Nephron (organoid): ENCODE results near the gene DNLZ.

Experiments used
- H3K27ac Mint-ChIP-seq, 3 experiments: 2 replicates each; pipeline ENCODE4 v1.8.0; 2020; ENCODE audit warnings: mixed read lengths in 3 of 3, mild to moderate bottlenecking in 2 of 3, moderate library complexity in 1 of 3
- H3K27me3 Mint-ChIP-seq: 2 replicates; pipeline ENCODE4 v1.8.0; 2021; ENCODE audit warnings: low read depth, mild to moderate bottlenecking, moderate library complexity, mixed read lengths
- H3K36me3 Mint-ChIP-seq: 2 replicates; pipeline ENCODE4 v1.8.0; 2020; ENCODE audit warnings: low read depth, mixed read lengths
- H3K4me1 Mint-ChIP-seq: 2 replicates; pipeline ENCODE4 v1.8.0; 2020; ENCODE audit warnings: mixed read lengths
- H3K4me3 Mint-ChIP-seq, 3 experiments: 2 replicates each; pipeline ENCODE4 v1.8.0; 2020; ENCODE audit warnings: mild to moderate bottlenecking in 3 of 3, mixed read lengths in 3 of 3, moderate library complexity in 2 of 3
- H3K9me3 Mint-ChIP-seq: 2 replicates; pipeline ENCODE4 v1.8.0; 2020; ENCODE audit warnings: mixed read lengths
- TF ChIP-seq, protein P1 (sequence below), 3 experiments: fragments of 200-600 bp; sonication (generic); IDR thresholded peaks; one replicate each; pipeline ENCODE4 v1.5.0; 2021; ENCODE audit warnings: antibody characterized with exemption in 3 of 3; ENCODE audit not compliant: unreplicated experiment in 3 of 3

The DNLZ gene

DNA sequence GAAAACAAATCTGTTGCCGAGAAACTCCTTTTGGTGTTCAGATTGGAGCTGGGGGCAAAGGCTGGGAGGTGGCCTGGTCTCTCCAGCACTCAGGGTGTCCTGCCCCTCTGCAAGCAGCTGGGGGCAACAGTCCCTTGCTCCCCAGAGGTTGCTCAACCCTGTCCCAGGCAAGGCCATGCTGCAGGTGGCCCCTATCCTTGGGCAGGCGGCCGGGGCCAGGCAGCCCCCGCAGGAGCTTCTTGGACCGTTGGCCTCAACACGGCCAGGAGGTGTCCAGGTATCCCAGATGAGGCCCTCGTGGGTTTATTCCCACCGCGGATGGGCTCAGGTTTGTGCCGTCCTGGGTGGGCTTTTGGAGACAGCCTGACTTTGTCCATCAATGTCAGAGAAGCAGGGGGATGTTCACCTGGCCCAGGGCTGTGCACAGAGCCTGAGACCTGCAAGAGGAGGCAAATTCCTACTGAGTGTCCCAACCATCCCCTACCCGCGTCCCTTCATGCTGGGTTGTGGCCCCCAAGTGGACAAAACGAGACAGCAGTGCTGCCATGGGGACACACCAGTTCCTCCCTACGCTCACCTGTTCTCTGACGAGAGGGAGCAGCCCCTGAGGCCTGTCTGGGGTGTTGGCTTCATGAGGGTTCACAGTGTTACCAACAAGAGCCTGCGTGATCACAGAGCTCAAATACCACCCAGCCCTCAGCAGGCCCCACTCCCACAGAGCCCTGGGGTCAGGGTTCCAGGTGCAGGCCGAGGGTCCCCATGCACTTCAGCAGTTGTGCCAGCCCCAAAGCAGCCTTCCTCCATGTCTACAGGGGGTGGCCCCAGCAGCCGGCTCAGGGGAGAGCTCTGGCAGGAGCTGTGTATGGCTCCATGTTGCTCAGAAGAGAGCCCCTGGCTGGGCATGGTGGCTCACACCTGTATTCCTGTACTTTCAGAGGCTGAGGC, 50.2 kb downstream of the DNLZ start:
- no peaks in the 10 kb centered on the region for H3K4me1 Mint-ChIP-seq

DNA sequence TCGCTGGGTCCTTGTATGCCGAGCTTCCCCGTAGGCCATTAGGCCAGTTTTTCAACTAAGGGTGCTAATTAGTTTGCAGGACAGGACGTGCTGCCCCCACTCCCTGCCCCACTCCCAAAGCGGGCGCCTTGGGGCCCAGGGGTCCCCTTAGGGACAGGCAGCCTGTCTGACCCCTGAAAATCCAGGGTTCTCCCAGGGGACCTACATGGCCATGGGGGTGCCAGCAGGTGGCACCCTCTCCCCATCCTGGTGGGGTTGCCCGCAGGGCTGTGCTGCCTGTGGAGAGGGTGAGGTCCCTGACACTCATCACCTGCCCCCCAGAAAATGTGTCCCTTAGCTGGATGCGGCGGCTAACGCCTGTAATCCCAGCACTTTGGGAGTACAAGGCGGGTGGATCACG, 51.1 kb downstream of the DNLZ start:
- Mint-ChIP-seq H3K27ac (no peak overlapping the region), H3K4me1 (no peaks in the 10 kb centered on the region), H3K36me3 (peaks cover 5% of the 10 kb centered on the region), H3K27me3 (peaks cover 6% of the 10 kb centered on the region), H3K9me3 (peaks cover 19% of the 10 kb centered on the region), H3K4me3 (no peak overlapping the region)
- TF ChIP-seq, protein P1, sequence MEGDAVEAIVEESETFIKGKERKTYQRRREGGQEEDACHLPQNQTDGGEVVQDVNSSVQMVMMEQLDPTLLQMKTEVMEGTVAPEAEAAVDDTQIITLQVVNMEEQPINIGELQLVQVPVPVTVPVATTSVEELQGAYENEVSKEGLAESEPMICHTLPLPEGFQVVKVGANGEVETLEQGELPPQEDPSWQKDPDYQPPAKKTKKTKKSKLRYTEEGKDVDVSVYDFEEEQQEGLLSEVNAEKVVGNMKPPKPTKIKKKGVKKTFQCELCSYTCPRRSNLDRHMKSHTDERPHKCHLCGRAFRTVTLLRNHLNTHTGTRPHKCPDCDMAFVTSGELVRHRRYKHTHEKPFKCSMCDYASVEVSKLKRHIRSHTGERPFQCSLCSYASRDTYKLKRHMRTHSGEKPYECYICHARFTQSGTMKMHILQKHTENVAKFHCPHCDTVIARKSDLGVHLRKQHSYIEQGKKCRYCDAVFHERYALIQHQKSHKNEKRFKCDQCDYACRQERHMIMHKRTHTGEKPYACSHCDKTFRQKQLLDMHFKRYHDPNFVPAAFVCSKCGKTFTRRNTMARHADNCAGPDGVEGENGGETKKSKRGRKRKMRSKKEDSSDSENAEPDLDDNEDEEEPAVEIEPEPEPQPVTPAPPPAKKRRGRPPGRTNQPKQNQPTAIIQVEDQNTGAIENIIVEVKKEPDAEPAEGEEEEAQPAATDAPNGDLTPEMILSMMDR (IDR thresholded peaks at IDR 0.05; ENCODE audit: unreplicated experiment in 3 of 3) = peak; percentile 47 to 60 (median 59)

More for the DNA sequence above, 50.2 kb downstream of the DNLZ start:
- Mint-ChIP-seq H3K27ac (no peak overlapping the region), H3K27me3 (peaks cover 6% of the 10 kb centered on the region), H3K9me3 (peaks cover 19% of the 10 kb centered on the region), H3K4me3 (no peak overlapping the region), H3K36me3 (peaks cover 5% of the 10 kb centered on the region)
- TF ChIP-seq, protein P1 (IDR thresholded peaks at IDR 0.05; ENCODE audit: unreplicated experiment in 3 of 3) = no peak

GRCh38 chr9:136312009-136312375, 51.6 kb downstream of the DNLZ start:
- TF ChIP-seq, protein P1 (IDR thresholded peaks at IDR 0.05; ENCODE audit: unreplicated experiment in 3 of 3) = no peak
- Mint-ChIP-seq H3K4me3 (no peak overlapping the region), H3K4me1 (no peaks in the 10 kb centered on the region), H3K27ac (no peak overlapping the region), H3K36me3 (peaks cover 5% of the 10 kb centered on the region), H3K27me3 (peaks cover 6% of the 10 kb centered on the region), H3K9me3 (peaks cover 19% of the 10 kb centered on the region)

GRCh38 chr9:136311051-136312008, 52.2 kb downstream of the DNLZ start:
- H3K9me3 Mint-ChIP-seq = peaks cover 15% of the 10 kb centered on the region
- TF ChIP-seq, protein P1 (IDR thresholded peaks at IDR 0.05; ENCODE audit: unreplicated experiment in 3 of 3) = no peak
- H3K4me3 Mint-ChIP-seq = no peak overlapping the region
- peaks cover 3% of the 10 kb centered on the region for H3K36me3 Mint-ChIP-seq
- H3K27ac Mint-ChIP-seq = no peak overlapping the region
- H3K4me1 Mint-ChIP-seq = no peaks in the 10 kb centered on the region
- H3K27me3 Mint-ChIP-seq = peaks cover 4% of the 10 kb centered on the region

- TF ChIP-seq, protein P1 (IDR thresholded peaks at IDR 0.05; ENCODE audit: unreplicated experiment in 3 of 3) = no peak
- Mint-ChIP-seq H3K4me3 (no peak overlapping the region), H3K27ac (no peak overlapping the region), H3K36me3 (no peaks in the 10 kb centered on the region), H3K4me1 (no peaks in the 10 kb centered on the region), H3K27me3 (no peaks in the 10 kb centered on the region), H3K9me3 (peaks cover 10% of the 10 kb centered on the region)
These were observed 53.1 kb downstream of the DNLZ start for GRCh38 chr9:136310273-136311030.
